ENCODE data around the gene RREB1.

RREB1 gene, protein sequence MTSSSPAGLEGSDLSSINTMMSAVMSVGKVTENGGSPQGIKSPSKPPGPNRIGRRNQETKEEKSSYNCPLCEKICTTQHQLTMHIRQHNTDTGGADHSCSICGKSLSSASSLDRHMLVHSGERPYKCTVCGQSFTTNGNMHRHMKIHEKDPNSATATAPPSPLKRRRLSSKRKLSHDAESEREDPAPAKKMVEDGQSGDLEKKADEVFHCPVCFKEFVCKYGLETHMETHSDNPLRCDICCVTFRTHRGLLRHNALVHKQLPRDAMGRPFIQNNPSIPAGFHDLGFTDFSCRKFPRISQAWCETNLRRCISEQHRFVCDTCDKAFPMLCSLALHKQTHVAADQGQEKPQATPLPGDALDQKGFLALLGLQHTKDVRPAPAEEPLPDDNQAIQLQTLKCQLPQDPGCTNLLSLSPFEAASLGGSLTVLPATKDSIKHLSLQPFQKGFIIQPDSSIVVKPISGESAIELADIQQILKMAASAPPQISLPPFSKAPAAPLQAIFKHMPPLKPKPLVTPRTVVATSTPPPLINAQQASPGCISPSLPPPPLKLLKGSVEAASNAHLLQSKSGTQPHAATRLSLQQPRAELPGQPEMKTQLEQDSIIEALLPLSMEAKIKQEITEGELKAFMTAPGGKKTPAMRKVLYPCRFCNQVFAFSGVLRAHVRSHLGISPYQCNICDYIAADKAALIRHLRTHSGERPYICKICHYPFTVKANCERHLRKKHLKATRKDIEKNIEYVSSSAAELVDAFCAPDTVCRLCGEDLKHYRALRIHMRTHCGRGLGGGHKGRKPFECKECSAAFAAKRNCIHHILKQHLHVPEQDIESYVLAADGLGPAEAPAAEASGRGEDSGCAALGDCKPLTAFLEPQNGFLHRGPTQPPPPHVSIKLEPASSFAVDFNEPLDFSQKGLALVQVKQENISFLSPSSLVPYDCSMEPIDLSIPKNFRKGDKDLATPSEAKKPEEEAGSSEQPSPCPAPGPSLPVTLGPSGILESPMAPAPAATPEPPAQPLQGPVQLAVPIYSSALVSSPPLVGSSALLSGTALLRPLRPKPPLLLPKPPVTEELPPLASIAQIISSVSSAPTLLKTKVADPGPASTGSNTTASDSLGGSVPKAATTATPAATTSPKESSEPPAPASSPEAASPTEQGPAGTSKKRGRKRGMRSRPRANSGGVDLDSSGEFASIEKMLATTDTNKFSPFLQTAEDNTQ (N-terminal part only)

DNA sequence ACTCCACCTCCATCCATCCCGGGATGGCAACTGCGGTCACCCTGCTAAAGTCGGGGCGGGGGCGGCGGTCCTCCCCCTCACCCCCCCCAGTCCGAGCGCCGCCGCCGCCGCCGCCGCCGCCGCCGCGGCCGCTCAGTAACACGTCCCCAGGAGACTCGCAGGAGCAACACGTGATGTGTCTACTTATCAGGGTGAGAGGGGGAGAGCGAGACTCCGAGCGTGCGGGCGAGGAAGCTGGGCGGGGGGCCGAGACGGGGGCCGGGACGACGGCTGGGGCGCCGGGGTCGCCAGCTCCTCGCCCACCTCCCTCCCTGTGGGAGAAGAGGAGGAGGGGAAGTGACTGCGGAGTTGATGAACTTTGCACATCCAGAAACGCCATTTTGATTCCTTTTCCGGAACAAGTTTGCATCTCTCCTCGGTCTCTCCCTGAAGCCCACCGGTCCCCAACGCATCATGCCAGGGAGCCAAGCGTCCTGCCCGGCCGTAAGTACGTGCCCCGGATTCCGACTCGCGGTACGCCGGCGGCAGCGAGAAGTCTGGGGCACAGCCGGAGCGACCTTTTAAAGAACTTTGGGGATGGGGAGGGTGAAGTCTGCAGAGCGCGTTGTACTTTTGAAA lies at the start of gene RREB1:
Gene RREB1, plus strand, starts transcription at position 384 of the 618 bp plus-strand sequence. CDS start 73,951 bp downstream, outside the sequence.
- peak; percentile 77 for DNase-seq (ENCODE audit: low read depth, low spot score)

DNA sequence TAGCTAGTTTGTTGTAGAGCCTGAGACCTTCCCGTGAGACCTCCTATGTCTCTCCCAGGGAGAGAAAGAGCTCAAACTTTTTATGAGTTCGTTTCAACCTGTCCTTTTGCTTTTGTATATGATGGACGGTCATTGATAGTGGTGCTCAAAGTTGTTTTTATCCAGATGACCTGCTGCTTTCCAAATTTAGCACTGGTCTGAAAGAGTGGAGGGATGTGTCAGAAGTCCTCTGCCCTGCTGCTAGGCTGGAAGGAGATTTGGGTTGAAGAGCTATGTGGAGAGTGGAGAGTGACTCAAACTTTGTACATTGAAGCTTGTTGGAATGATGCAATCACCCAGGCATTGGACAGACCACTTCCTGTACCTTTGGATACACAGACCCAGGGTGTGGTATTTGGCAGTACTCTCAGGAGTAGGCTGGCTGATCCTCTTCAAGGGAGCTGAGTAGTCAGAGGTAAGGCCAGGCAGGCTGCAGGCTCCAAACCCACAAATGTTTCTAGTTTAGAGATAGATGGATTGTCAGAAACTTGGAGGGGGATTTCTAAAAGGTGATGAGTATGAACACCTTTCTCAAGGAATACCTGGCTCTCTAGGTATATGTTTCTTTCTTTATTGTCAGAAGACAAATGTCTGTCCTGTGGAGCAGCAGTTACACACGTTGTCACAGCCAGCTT lies 49.4 kb upstream of the RREB1 start:
- peak; percentile 93 for DNase-seq (ENCODE audit: low read depth, low spot score)

DNA sequence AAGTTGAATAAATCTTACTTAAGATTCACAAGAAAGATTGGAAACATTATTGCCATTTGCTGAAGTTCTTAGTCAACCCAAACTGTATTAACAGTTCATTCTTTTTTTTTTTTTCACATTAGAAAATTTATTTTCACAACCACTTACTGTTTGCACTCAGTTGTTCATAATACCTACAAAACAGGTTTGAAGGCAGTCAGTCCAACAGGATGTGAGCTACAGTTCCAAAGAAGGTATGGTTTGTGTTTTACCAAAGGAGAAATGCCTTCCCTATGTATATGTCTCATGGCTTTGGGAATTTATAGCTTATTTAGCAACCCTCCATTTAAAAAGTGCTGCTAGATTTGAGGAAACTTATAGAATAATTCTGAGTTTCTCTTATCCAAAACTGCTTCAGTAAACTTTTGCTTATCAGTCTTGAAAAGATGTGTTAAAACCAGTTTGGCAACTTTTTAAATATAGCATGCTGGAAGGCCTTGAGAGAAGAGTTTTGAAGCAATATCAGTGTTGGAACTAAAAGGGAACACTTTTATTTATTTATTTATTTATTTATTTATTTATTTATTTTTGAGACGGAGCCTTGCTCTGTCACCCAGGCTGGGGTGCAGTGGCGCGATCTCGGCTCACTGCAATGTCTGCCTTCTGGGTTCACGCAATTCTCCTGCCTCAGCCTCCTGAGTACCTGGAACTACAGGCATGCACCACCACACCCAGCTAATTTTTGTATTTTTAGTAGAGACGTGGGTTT lies 46.8 kb upstream of the RREB1 start:
- no peak for DNase-seq (ENCODE audit: low read depth, low spot score)

DNA sequence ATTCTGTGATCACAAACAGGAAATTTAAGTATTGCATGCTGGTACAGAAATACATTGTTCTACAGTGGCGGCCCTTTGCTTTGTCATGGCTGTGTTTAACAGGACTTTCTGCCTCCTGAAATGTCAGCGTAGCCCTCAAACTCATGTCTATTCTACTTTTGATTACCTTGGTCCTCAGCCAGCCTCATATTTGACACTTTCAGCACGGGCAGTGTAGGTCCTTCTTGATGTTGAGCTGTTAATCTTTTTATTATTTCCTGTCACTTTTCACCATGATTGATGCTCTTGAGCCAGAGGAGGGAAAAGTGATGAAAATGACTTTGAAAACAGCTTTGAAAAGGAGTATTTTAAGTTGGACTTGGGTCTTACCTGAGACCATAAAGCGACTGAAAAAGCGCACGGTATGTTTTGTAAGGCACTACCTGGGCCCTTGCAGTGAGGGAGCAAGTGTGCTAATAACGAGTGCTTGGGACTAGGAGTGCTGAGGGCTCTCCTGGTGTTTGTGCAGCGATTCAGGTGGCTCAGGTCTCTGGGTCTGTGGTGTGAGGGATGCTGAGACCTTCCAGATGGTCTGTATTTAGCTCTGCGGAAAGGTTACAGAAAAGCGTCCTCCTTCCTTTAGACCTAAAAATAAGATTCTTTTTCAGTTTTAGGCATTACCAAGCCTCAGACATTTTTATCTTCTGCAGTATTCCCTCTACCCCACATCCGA lies 45.2 kb upstream of the RREB1 start:
- no peak for DNase-seq (ENCODE audit: low read depth, low spot score)

DNA sequence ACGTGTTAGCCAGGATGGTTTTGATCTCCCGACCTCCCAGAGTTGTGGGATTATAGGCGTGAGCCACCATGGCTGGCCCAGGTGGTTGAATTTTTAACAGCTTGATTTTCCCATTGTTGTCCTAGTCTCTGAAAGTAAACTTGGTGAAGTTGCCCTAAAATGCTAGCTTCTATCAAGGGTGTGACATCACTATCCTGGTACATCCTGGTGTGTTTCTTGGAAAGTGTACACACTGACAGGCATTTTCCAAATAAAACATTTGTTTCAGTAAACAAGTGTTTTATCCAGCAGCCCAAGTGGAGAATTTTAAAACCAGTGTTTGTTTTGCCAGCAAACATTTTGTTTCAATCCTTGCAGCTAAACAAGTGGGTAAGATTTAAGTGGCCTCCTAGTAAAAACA lies 40.5 kb upstream of the RREB1 start:
- DNase-seq (ENCODE audit: low read depth, low spot score), result no peak

DNA sequence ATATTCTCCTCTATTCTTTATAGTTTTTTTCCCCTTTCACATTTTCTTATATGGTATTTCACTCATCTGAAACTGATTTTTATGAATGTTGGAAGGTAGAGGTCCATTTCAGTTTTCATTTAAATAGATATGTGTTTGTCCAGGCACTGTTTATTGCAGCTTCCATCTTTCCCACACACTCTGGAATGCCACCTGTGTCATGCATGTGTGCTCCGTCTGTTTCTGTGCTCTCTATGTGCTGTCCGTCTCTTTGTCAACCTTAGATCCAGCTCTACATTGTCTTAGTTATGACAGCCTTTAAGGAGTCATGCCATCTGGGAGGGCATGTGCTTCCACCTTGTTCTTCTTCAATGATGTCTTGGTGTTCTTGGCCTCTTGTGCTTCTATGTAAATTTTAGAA lies 36.4 kb upstream of the RREB1 start:
- no peak for DNase-seq (ENCODE audit: low read depth, low spot score)

DNA sequence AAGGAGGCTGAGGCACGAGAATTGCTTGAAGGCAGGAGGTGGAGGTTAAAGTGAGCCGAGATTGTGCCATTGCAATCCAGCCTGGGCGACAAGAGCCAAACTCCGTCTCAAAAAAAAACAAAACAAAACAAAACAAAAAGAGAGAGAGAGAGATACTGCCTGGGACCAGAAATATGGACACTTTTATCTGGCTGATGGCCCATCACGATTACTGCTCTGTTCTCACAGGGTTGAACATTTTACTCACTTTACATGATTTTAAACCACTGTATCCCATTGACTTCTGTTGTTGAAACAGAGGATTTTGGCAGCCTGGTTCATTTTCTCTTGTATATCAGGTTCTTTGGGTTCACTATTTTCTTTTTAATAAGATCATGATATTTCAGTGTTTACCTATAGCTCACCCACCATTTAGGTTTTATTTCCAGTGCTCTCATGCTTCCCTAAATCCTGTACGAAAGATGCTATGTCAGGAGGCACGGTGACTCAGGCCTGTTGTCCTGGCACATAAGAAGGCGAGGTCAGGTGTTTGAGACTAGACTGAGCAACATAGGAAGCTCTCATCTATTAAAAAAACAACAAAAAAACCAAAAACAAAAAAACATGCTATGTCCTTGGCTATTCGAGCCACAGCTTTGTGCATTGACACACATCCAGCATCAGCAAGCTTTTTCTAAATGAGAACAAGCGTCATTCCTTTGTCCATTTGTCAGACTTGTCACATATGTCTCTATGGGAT lies 34.5 kb upstream of the RREB1 start:
- no peak for DNase-seq (ENCODE audit: low read depth, low spot score)

DNA sequence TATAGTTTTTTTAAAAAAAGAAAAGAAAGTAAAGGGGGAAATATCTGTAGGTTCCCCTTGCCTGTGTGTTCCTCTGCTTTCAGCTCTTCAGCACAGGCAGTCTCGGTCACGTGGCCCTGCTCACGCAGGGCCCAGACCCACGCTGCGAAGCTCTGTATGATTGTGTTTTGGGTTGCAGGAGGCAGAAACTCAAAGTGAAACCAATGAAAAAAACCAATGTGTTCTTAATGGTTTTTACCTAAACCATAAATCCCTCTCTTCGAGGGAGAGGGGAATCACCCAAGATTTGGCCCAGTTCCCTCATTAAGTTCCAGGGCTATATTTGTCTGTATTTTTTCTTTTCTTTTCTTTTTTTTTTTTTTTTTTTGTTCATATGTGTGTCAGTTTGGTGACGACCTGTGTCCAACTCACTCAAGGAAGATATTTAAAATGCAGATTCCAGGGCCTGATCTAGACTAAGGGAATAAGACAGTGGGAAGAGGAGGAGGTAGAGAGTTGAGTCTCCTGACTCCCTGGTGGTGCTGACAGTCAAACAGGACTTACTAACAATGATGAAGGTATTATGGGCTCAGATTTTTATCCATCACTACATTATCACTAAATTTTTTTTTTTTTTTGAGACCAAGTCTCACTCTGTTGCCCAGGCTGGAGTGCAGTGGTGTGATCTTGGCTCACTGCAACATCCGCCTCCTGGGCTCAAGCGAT lies 33.8 kb upstream of the RREB1 start:
- DNase-seq (ENCODE audit: low read depth, low spot score), result no peak

DNA sequence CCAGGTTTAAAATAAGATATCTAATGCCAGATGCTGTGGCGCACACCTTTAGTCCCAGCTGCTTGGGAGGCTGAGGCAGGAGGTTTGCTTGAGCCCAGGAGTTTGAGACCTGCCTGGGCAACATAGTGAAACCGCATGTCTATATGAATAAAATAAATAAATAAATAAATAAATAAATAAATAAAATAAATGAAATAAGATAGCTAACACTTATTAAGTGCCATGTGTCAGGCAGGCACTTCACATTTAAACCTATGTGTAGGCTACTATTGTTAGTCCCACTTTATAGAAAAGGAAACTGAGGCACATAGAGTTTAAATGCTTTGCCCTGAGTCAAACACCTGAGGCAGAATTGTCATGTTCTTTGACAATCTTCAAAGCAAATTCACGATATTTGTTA lies 32.9 kb upstream of the RREB1 start:
- no peak for DNase-seq (ENCODE audit: low read depth, low spot score)

DNA sequence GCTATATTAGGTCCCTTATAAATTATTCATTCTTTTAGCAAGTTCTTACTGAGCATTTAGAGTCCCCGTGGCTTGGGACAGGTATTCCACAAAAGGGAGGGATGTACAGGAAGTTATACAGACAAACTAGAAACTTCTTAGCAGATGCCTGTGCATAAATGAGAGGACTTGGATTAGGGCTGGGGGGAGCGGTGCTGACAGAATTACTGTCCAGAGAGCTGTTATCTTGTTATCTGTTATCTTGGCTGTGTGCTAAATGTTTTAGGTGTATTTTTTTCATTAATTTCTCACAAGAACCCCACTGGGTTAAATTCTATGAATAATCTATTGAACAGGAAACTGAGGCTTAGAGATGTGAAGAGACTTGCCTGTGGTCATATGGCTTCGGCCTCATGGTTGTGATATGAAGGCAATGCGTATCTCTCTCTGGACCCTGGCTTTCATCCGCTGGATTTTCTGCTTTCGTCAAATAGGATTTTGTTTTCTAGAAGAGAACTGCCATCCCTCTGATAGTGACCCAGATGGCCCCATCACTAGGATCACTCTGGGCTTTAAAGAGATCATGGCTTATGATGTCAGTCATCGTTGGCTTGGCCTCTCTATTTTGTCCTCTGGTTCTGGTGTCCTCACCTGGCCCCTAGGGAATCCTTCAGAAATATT lies 32.3 kb upstream of the RREB1 start:
- DNase-seq (ENCODE audit: low read depth, low spot score), result no peak

DNA sequence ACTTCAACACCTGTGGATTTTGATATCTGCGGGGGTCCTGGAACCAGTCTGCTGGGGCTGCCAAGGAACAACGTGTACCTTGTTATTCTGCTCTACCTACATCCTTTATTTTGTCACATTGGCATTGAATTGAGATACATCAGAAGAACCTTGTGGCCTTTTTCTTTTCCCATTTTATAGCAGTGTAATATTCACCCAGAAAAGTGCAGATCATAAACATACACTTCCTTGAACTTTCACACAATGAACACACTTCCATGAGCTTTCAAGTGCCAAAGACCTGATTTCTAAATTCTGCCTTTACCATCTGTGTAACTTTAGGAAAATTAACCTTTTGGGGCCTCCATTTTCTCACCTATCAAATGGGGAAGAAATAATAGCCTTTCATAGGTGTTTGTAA lies 29.9 kb upstream of the RREB1 start:
- no peak for DNase-seq (ENCODE audit: low read depth, low spot score)

DNA sequence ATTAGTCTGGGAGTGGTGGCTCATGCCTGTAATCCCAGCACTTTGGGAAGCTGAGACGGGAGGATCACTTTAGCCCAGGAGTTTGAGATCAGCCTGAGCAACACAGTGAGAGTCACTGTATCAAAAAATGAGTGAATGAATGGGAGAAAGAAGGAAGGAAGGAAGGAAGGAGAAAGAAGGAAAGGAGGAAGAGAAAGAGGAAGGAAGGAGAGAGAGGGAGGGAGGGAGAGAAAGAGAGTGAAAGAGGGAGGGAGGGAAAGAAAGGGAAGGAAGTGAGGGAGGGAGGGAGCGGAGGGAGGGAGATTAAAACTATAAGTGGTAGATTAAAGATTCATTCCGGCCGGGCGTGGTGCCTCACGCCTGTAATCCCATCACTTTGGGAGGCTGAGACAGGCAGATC lies 28.9 kb upstream of the RREB1 start:
- DNase-seq (ENCODE audit: low read depth, low spot score), result no peak

DNA sequence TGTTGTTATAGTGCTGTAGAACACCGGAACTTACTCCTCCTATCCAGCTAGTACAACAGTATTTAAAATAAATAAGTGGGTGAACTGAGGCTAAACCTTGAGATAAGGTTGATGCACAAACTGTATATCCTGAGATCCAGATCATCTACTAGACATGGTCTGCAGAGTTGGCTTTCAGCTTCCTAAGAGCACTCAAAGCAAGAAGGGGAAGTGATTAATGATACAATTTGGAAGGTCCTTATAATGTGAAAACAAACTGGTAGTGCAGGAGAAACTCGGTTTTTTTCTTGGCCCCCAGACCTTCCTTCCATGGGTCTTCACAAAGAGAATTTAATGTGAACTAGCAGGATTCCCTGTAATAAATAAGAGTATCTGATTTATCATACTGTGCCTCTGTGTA lies 27.4 kb upstream of the RREB1 start:
- DNase-seq (ENCODE audit: low read depth, low spot score), result no peak

DNA sequence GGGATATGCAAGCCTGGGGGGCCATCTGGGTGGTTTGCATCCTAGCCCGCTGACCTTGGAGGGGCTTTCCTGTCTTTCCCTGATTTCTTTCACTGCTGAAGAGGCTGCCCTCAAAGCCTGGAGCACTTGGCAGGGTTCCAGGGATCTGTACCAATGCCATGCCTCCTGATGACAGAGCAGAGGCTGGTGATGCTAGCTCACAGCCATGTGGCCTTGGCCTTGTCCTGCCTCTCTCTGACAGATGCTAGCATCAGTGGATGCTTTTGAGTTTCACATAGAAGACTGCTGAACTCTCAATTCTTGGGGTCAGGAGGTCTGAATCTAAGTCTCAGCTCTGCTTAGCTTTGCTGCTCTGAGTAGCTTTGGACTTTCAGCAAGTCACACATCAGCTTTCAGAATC lies 21.9 kb upstream of the RREB1 start:
- DNase-seq (ENCODE audit: low read depth, low spot score), result peak; percentile 40

DNA sequence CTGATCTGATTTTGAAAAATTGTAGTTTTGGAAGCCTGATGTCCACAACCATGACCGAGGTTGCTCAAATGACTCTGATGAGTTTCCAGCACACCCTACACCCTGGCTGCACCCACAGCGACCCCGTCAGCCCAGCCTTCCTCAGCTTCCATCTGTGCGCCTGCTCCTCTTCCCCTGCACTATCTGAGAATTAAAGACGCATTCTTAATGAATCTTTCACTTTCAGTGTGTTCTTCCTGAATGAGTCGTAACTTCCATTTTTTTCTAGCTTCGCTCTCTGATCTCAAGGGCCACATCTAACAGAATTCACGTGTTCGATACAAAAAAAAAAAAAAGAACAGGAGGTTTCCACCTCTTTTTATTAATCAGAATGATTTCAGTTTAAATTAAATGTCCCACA lies 21.3 kb upstream of the RREB1 start:
- peak; percentile 20 for DNase-seq (ENCODE audit: low read depth, low spot score)

DNA sequence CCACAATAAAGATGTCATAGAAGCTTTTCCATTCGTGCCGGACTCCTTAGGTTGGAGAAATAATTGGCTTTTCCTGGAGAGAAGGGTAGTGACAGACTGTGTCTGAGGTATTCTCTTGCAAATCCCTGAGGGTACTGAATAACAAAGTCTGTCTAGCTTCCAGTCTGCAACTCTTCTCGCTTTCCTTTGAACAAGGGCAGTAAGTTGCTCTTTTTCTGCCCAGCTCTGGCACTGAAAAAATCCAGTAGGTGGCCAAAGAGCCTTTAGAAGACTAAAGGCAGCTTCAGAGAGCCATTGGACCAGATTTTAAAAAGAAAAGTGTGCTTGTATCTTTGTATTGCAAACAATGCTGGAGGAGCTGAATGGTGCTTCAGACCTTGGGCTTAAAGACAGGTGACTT lies 20.7 kb upstream of the RREB1 start:
- peak; percentile 50 for DNase-seq (ENCODE audit: low read depth, low spot score)

DNA sequence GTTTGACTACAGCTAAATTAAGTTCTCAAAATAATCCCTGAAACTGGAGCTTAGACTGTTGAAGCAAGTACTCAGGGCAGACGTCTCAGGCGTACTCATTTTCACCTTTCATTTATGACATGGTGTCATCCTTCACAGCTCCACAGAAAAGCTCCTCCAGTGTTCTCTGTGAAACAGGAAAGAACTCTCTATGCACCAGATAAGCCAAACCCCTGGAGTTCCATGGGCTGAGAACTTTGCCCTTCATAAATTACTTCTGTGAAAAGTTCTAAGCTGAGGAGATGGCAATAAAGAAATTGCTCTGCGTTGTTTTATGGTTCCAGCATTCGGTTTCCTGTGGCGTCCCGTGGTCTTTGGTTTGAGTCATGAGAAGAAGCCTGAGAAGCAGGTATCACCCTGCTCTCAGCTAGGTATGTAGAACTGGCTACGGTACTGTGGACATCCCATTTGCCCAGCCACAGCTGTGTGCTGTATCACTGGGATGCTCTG lies 20.2 kb upstream of the RREB1 start:
- no peak for DNase-seq (ENCODE audit: low read depth, low spot score)
